Right forelimb (tissue), 1 donor: Measurements from ENCODE around the gene RAVER2.
"Not testable (repeated sequence)": the region's sequence is repeated elsewhere in the genome, so short reads cannot be mapped to it uniquely, and the experiment has no call there.

ENCODE experiments used
- DNase-seq: peaks from one replicate; pipeline ENCODE4 v3.0.0-alpha.2; 2018

Gene RAVER2

DNA sequence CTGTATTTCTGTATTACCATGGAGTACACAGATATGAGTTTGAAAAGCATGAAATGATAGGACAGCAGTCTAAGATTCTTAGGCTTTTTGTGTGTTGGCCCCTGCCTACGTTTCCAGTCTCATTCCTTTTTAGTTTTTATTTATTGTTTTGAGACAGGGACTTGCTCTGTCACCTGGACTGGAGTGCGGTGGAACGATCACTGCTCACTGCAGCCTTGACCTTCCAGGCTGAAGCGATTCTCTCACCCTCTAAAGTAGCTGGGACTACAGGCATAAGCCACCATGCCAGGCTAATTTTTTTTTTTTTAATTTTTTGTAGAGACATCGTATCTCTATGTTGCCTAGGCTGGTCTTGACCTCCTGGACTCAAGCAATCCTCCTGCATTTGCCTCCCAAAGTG lies 3.8 kb downstream of the RAVER2 start:
- DNase-seq = no peak

- no peak for DNase-seq
These were observed 5.2 kb downstream of the RAVER2 start for GRCh38 chr1:64750092-64750491.

- DNase-seq = no peak
These were observed 6.0 kb downstream of the RAVER2 start for GRCh38 chr1:64750875-64751274.

DNA sequence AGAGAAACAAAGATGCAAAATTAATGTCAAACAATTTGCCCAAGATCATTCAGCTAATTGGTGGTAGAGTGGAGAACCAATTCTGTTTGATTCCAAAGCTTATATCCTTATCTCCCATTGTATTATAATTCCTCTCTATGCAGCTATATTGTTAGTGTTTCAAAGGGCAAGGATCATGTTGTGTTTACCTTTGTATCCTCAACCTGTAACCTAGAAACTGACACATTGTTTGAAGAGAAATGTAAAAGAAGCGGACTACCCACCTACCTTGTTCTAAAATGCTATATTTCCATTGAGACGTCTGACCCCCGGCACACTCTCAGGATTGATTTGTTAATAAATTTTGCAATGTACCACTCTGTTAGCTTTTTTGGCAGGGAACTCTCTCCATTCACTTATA lies 9.3 kb downstream of the RAVER2 start:
- DNase-seq = no peak

GRCh38 chr1:64755361-64755760 lies 10.5 kb downstream of the RAVER2 start:
- DNase-seq = no peak

DNA sequence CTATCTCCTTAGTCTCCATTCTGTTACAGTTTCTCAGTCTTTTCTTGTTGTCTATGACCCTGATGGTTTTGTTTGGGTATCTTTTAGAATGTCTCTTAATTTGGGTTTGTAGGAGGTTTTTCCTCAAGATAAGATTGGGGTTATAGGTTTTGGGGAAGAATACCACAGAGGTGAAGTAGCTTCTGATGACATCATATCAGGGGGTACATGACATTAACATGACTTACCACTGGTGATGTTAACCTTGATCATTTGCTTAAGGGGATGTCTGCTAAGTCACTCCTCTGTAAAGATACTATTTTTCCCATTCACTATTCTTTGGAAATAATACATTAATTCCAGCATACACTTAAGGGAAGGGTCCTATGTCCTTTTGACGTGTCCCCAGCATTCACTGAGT lies 11.9 kb downstream of the RAVER2 start:
- DNase-seq = no peak

DNA sequence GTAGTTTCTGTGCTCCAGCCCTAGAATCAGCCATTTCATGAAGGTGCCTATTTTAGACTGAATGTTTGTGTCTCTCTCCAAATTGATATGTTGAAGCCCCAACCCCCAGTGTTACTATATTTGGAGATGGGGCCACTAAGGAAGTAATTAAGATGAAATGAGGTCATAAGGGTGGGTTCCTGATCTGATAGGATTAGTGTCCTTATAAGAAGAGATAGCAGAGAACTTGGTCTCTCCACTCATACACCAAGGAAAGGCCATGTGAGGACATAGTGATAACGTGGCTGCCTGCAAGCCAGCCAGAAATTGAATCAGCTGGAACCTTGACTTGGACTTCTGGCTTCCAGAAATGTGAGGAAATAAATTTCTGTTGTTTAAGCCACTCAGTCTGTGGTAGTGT lies 12.3 kb downstream of the RAVER2 start:
- no peak for DNase-seq

DNA sequence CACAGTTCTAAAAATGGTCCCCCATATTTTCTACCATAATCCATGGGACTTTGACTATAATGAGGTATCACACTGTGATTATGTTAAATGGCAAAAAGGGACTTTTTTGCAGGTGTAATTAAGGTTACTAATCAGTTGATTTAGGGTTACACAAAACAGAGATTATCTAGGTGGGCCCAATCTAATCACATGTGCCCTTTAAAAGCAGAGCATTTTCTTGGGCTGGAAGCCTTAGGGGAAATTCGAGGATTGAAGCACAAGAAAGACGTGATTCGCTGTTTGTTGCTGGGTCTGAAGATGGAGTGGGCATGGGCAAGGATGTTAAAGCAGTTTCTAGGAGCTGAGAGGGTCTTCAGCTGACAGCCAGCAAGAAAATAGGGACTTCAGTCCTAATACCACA lies 13.4 kb downstream of the RAVER2 start:
- no peak for DNase-seq

- no peak for DNase-seq
These were observed 15.1 kb downstream of the RAVER2 start for GRCh38 chr1:64759968-64760367.

GRCh38 chr1:64765012-64765411 lies 20.1 kb downstream of the RAVER2 start:
- no peak for DNase-seq

GRCh38 chr1:64765826-64766225 lies 21.0 kb downstream of the RAVER2 start:
- DNase-seq = no peak

GRCh38 chr1:64766429-64766828 lies 21.6 kb downstream of the RAVER2 start:
- no peak for DNase-seq

- no peak for DNase-seq
These were observed 24.6 kb downstream of the RAVER2 start for GRCh38 chr1:64769482-64769881.

DNA sequence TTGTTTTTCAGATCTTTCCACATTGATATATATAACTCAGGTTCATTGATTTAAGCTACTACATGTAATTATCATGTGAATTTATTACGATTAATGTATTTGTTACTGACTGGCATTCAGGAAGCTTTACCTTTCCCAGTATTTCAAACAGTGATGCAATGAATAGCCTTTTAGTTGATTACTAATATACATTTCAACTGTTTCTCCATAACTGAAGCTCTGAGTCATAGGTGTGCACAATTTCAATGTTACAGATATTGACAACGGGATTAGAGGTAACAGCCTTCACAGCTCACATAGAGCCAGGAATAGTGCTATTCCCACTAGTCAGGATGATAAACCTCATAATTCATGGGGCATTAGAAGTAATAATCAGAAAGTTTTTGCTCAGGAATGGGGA lies 25.1 kb downstream of the RAVER2 start:
- DNase-seq = no peak

DNA sequence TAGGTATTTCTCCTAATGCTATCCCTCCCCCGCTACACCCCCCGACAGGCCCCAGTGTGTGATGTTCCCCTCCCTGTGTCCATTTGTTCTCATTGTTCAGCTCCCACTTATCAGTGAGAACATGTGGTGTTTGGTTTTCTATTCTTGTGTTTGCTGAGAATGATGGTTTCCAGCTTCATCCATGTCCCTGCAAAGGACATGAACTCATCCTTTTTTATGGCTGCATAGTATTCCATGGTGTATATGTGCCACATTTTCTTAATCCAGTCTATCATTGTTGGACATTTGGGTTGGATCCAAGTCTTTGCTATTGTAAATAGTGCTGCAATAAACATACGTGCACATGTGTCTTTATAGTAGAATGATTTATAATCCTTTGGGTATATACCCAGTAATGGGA lies 28.4 kb downstream of the RAVER2 start:
- DNase-seq = not testable (repeated sequence)

DNA sequence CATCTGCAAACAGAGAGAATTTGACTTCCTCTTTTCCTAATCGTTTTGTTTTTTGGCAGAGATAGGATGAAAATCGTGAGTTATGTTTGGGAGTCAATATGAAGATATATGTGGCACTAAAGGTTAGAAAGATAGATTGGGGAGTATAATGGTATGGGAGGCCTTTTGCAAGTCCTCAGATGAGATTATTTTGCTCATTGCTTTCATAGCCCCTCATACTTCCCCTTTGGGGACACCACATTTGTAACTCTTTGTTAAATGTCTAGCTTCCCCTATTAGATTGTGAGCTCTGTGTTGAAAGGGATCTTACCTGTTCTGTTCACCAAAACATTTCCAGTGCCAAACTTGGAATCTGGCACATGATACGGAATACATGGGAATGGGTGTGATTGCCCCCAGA lies 30.2 kb downstream of the RAVER2 start:
- no peak for DNase-seq

DNA sequence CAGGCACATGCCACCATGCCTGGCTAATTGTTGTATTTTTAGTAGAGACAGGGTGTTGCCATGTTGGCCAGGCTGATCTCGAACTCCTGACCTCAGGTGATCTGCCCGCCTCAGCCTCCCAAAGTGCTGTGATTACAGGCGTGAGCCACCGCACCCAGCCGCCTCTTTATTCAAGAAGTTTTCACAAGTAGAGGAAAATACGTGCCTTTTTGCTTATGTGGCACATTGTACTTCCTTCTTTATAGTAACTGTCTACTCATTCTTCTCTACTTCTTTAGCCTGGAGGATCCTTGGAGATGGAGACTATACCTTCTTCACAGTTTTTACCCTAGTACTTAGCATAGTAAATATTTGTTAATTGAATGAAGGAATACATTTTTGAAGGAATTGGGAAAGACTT lies 37.2 kb downstream of the RAVER2 start:
- DNase-seq = not testable (repeated sequence)

- DNase-seq = not testable (repeated sequence)
These were observed 38.0 kb downstream of the RAVER2 start for GRCh38 chr1:64782848-64783247.

DNA sequence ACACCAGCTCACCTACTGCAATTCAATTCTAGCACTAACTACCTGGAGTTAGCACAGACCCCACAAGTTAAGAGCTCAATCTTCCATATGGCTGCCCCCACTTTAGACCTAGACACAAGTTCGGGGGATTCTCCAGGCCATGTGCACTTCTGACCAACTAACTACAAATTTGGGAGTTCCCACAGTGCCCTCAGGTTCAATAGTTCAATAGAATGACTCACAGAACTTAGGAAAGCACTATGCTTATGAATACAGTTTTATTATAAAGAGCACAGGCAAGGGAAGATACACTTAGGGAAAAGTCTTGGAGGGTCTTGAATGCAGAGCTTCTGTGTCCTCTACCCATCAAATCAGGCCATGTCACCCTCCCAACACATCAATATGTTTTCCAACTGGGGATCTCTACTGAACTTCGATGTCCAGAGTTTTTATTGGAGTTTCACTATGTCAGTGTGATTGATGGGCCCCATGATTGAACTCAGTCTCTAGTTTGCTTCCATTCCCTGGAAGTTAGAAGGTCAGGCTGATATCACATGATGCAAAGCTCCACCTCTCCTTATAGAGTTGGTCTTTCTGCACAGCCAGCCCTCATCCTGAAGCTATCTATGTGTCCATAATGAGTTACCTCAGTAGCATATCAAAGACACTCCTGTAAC lies 46.1 kb downstream of the RAVER2 start:
- DNase-seq = no peak

DNA sequence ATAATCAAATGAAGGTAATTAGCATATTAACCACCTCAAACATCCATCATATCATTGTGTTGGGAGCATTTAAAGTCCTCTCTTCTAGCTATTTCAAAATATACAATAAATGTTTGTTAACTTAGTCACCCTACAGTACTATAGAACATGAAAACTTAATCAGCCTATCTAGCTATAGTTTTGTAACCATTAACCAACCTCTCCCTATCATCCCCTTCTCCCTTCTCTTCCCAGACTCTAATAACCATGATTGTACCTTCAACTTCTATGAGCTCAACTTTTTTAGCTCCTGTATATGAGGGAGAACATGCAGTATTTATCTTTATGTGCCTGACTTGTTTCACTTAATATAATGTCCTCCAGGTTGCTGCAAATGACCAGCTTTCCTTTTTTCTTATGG lies 54.0 kb downstream of the RAVER2 start:
- DNase-seq = no peak

DNA sequence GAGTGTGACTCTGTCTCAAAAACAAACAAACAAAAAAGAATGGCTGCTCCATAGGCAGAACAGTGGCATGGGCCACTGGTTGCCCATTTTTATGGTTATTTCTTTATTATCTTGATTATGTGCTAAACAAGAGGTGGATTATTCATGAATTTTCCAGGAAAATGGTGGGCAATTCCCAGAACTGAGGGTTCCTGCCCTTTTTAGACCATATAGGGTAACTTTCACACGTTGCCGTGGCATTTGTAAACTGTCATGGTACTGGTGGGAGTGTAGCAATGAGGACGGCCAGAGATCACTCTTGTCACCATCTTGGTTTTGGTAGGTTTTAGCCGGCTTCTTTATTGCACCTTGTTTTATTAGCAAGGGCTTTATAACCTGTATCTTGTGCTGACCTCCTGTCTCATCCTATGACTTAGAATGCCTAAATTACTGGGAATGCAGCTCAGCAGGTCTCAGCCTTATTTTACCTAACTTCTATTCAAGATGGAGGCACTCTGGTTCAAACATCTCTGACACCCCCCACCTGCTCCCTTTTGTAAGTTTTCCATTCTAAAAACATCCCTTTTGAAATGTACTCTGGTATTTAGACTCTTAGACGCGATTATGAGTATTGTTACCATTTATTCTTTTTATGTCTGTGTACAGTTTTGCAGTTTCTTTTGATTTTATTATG lies 57.1 kb downstream of the RAVER2 start:
- no peak for DNase-seq

DNA sequence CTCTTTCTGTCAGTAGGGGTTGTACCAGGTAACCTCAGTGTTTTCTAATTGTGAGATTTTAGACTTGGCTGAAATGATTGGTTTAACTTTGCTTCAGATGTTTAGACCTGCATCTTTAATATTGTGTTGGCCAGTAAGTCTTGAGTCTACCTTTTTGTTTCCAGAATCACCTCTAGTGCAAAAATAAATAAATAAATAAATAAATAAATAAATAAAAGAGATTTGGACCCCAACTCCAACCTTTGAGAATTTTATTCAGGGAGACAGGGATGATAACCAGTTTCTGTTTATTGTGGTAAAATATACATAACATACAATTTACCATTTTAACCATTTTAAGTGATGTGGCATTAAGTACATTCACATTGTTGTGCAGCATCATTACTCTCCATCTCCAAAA lies 64.4 kb downstream of the RAVER2 start:
- no peak for DNase-seq

GRCh38 chr1:64810001-64810400 lies 65.1 kb downstream of the RAVER2 start:
- DNase-seq = no peak

DNA sequence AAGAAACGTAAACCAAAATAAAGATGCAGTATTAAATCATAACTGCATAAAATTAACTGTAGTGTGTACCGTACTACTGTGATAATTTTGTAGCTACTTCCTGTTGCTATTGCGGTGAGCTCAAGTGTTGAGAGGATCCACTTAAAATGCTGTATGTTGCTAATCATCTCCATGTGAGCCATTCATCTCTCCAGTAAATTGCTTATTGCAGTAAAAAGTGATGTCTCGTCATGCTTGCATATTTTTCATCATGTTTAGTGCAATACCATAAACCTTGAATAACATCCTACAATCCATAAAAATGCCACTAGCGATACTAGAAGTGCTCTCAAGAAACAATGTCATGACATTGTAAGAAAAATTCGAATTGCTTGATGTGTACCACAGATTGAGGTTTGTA lies 66.3 kb downstream of the RAVER2 start:
- no peak for DNase-seq

- no peak for DNase-seq
These were observed 69.6 kb downstream of the RAVER2 start for GRCh38 chr1:64814427-64814826.
